Fibroblast of pulmonary artery (primary cell): ENCODE measurements around the gene SPOCK1.
A peak's percentile ranks its signal among the peaks of the same experiment; 100 is the strongest.

Source experiments
- DNase-seq: peaks from one replicate; pipeline ENCODE4 v3.0.0-alpha.2; 2010; ENCODE audit warnings: low read depth
- H3K4me3 ChIP-seq: replicated peaks from 2 replicates; pipeline ENCODE4 v1.5.1; 2011; ENCODE audit warnings: low read depth, mild to moderate bottlenecking, control low read depth, low read length, moderate library complexity
- TF ChIP-seq, protein P1 (sequence below): IDR thresholded peaks from 2 replicates; pipeline ENCODE4 v1.5.1; 2011; ENCODE audit warnings: mild to moderate bottlenecking, control low read depth, low read length, inconsistent platforms; ENCODE audit errors: missing control alignments

Gene SPOCK1

DNA sequence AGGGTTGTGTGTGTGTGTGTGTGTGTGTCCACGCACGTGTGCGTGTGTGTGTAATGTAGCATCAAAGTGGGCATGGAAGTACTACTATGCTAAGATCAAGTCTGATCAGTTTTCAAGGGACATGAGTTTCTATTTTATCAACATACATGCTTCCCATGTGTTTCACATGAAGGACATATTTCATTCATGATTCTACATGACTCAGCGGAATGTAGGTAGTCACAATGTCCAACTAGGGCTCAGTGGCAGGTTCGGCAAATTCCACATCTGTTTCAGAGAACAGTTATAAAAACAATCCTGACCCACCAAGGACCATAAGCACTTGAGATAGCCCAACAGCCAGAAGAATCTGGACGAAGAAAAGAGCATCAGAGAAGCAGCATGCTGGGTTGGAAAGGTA, 148.3 kb downstream of the SPOCK1 start:
- DNase-seq: no peak
- TF ChIP-seq, protein P1, sequence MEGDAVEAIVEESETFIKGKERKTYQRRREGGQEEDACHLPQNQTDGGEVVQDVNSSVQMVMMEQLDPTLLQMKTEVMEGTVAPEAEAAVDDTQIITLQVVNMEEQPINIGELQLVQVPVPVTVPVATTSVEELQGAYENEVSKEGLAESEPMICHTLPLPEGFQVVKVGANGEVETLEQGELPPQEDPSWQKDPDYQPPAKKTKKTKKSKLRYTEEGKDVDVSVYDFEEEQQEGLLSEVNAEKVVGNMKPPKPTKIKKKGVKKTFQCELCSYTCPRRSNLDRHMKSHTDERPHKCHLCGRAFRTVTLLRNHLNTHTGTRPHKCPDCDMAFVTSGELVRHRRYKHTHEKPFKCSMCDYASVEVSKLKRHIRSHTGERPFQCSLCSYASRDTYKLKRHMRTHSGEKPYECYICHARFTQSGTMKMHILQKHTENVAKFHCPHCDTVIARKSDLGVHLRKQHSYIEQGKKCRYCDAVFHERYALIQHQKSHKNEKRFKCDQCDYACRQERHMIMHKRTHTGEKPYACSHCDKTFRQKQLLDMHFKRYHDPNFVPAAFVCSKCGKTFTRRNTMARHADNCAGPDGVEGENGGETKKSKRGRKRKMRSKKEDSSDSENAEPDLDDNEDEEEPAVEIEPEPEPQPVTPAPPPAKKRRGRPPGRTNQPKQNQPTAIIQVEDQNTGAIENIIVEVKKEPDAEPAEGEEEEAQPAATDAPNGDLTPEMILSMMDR: no peak
- H3K4me3 ChIP-seq: no peak overlapping the region

DNA sequence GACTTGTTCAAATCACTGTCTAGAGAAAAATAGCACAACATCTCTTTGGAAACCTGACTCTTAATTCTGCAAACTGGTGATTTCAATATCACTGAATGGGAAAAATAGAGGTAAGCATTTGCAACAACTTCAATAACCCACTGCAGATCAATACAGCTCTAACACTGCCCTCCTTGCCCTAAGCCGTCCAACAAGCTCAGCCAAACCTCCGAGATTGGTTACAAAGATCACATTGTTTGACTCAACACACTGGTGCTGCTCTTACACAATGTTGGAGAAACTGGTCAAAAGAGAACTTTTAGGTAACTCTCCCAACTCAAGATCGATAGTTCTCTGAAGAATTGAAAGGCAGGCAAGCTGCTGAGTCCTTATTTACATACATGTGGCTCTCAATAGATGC, 150.4 kb downstream of the SPOCK1 start:
- DNase-seq: no peak
- TF ChIP-seq, protein P1: no peak
- no peak overlapping the region for H3K4me3 ChIP-seq

GRCh38 chr5:137347865-137348264, 151.3 kb downstream of the SPOCK1 start:
- DNase-seq: no peak
- TF ChIP-seq, protein P1: no peak
- no peak overlapping the region for H3K4me3 ChIP-seq

DNA sequence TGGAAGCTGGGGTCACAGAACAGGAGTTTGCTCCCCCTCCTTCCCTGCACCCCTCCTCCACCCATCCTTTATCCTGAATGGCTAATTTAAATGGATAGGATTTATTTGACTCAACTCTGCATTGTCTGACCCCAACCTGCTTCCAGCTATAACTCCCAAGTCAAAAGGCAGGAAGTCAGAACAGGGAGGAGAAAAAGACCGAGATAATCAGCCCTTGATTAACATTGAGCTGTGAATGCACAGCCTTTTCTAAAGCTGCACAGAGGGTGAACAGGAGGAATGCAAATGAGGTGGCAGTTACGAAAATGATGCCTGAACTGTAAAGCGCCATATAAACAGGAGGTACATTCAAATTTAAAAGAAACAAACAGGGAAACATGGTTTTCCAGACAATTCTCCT, 152.8 kb downstream of the SPOCK1 start:
- TF ChIP-seq, protein P1: no peak
- no peak overlapping the region for H3K4me3 ChIP-seq
- no peak for DNase-seq

DNA sequence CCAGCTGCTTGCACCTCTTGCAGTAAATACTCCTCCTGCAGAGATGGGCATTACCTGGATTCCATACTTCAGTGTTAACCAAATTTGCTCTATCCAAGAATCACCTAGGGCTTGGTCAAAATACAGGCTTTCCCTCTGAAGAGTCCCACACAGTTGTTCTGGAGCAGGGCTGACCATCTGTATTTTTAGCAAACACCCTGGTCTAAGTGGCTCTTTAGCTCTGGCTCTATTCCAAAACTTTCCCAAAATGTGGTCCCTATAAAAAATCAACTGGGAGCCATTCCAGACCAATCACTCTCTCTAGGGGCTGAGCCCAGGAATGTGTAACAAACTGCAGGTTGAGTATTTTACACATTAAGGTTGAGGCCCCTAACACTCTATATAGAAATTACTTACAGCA, 153.7 kb downstream of the SPOCK1 start:
- TF ChIP-seq, protein P1: no peak
- DNase-seq: no peak
- no peak overlapping the region for H3K4me3 ChIP-seq

DNA sequence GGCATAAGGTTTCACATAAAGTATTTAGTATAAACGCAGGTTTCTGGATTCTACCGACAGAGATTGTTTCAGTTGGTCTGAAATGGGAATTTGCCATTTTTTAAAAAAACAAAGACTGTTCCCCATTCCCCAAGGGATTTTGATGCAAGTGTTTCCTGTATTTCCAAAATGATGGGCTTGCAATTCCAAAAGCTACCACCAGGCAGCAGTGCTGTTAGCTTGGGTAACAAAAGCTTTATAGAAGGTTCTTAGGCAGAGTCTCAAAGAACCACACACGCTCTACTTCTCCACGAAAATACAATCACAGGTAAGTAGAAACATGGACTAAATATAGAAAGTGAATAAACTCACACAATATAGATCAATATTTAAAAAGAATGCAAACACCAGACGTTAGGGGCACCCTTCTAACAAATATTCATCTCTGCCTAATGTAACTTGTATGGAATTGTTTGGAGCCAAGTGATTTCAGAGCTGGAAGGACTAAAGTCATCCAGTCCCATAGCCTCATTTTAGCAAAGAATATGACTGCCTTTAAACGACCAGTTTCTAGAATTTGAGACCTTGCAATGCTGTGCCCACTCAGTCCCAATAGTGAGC, 154.3 kb downstream of the SPOCK1 start:
- TF ChIP-seq, protein P1: peak; percentile 99
- DNase-seq: peak; percentile 89

DNA sequence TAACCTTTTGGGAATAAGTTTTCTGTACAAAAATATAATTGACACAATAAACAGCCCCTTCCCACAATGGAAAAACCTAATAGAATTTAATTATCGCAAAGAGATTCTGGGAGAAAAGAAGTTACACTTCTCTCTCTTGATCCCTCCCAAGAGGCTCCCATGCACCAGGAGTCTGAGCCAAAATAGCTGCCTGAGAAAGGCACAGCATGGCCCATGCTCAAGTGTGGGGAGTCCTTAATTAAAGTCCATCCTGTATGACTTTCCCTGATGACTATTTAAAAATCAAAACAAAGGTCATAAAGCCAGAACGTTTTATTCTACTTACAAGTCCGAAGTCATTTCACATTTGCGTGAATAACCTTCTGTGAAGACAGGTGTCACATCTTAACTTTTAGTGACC, 155.1 kb downstream of the SPOCK1 start:
- TF ChIP-seq, protein P1: no peak
- H3K4me3 ChIP-seq: no peak overlapping the region
- no peak for DNase-seq

More for the DNA sequence above, 154.3 kb downstream of the SPOCK1 start:
- H3K4me3 ChIP-seq: no peak overlapping the region
